MM.1S (cell line): ENCODE measurements around the gene ZNF608.

ENCODE experiments used
- CTCF ChIP-seq: fragments of 300-600 bp; sonication (generic); IDR thresholded peaks from 2 replicates; pipeline ENCODE4 v1.5.1; 2016; ENCODE audit warnings: antibody characterized with exemption, low read length, mixed read lengths
- EZH2phosphoT487 ChIP-seq: fragments of 300-600 bp; sonication (generic); IDR thresholded peaks from 2 replicates; pipeline ENCODE4 v1.6.1; 2018; ENCODE audit warnings: antibody characterized with exemption, low read length

- no peak for TF ChIP-seq CTCF
- TF ChIP-seq EZH2phosphoT487, result no peak
Measured at GRCh38 chr5:124783285-124783684, 36.8 kb upstream of the ZNF608 start.
